Upper lobe of right lung (tissue), 1 donor: Measurements from ENCODE around the gene ATP1B1. TPM values are rescaled to one million over a fixed set of nuclear protein-coding genes. Genes with fewer than 3 reads are reported as not detected.

ENCODE experiments used
- ATAC-seq: fragments of 200-7000 bp; cut with Tn5 transposase; one replicate; pipeline ENCODE4 v1.9.1; 2020; ENCODE audit warnings: mild to moderate bottlenecking, moderate library complexity
- DNase-seq: peaks from one replicate; pipeline ENCODE4 v3.0.0-alpha.2; 2020
- H3K27ac ChIP-seq: fragments of 200-600 bp; one replicate; pipeline ENCODE4 v1.8.0; 2022
- H3K27me3 ChIP-seq: fragments of 200-600 bp; one replicate; pipeline ENCODE4 v1.8.0; 2022; ENCODE audit warnings: mild to moderate bottlenecking
- H3K36me3 ChIP-seq: fragments of 200-600 bp; one replicate; pipeline ENCODE4 v1.8.0; 2022
- H3K4me1 ChIP-seq: fragments of 200-600 bp; one replicate; pipeline ENCODE4 v1.8.0; 2022
- H3K4me3 ChIP-seq: fragments of 200-600 bp; one replicate; pipeline ENCODE4 v1.8.0; 2022; ENCODE audit warnings: mild to moderate bottlenecking
- H3K9me3 ChIP-seq: fragments of 200-600 bp; one replicate; pipeline ENCODE4 v1.8.0; 2022
- CTCF ChIP-seq: fragments of 200-600 bp; IDR thresholded peaks from one replicate; pipeline ENCODE4 v1.8.0; 2022; ENCODE audit warnings: antibody characterized with exemption
- intact Hi-C: fragments of 100-400 bp; cut with DNase I; formaldehyde crosslinking; loops from one replicate; pipeline ENCODE4 v1.11.0; 2022
- total RNA-seq: library from RNA; stranded (reverse); fragmentation: NEBNext Ultra II Directional; extraction: Animal tissue kit (Norgen Biotek cat#: 25700); gene quantifications from one replicate; pipeline ENCODE4 v1.2.1, GENCODE V29; 2021
- donor health status: DM: no; HTN: yes; CAD: no; lungs with severe emphysema.

The ATP1B1 gene
- total RNA-seq, 1 donor from 2014 or later: 192 TPM

GRCh38 chr1:169150641-169151337 lies 44.3 kb downstream of the ATP1B1 start:
- no peak for TF ChIP-seq CTCF
- ATAC-seq (peak; percentile 22), DNase-seq (no peak)
- Histone ChIP-seq H3K4me3 (no peak overlapping the region), H3K4me1 (no peaks in the 10 kb centered on the region), H3K36me3 (no peaks in the 10 kb centered on the region), H3K27ac (no peak overlapping the region), H3K27me3 (no peaks in the 10 kb centered on the region), H3K9me3 (no peaks in the 10 kb centered on the region)
- intact Hi-C loops: no loop called here

GRCh38 chr1:169151338-169151837 lies 44.9 kb downstream of the ATP1B1 start:
- H3K27me3 ChIP-seq: no peaks in the 10 kb centered on the region
- intact Hi-C loops: no loop called here
- TF ChIP-seq CTCF: no peak
- H3K9me3 ChIP-seq: no peaks in the 10 kb centered on the region
- H3K4me3 ChIP-seq: no peak overlapping the region
- no peaks in the 10 kb centered on the region for H3K4me1 ChIP-seq
- no peaks in the 10 kb centered on the region for H3K36me3 ChIP-seq
- no peak overlapping the region for H3K27ac ChIP-seq
- DNase-seq (no peak), ATAC-seq (peak; percentile 25)

GRCh38 chr1:169155675-169156074 lies 49.2 kb downstream of the ATP1B1 start:
- no peaks in the 10 kb centered on the region for H3K9me3 ChIP-seq
- no peak for TF ChIP-seq CTCF
- H3K27me3 ChIP-seq: no peaks in the 10 kb centered on the region
- no peak for ATAC-seq
- H3K4me3 ChIP-seq: no peak overlapping the region
- H3K4me1 ChIP-seq: no peaks in the 10 kb centered on the region
- no peak overlapping the region for H3K27ac ChIP-seq
- intact Hi-C loops: no loop called here
- H3K36me3 ChIP-seq: no peaks in the 10 kb centered on the region
- no peak for DNase-seq

GRCh38 chr1:169156580-169156979 lies 50.1 kb downstream of the ATP1B1 start:
- no peak overlapping the region for H3K27ac ChIP-seq
- intact Hi-C loops: no loop called here
- H3K9me3 ChIP-seq: no peaks in the 10 kb centered on the region
- H3K4me1 ChIP-seq: no peaks in the 10 kb centered on the region
- H3K4me3 ChIP-seq: no peak overlapping the region
- no peaks in the 10 kb centered on the region for H3K27me3 ChIP-seq
- ATAC-seq (no peak), DNase-seq (no peak)
- TF ChIP-seq CTCF: no peak
- no peaks in the 10 kb centered on the region for H3K36me3 ChIP-seq

GRCh38 chr1:169160845-169161495 lies 54.5 kb downstream of the ATP1B1 start:
- H3K36me3 ChIP-seq: no peaks in the 10 kb centered on the region
- no peaks in the 10 kb centered on the region for H3K27me3 ChIP-seq
- ATAC-seq (no peak), DNase-seq (no peak)
- H3K27ac ChIP-seq: no peak overlapping the region
- no peaks in the 10 kb centered on the region for H3K9me3 ChIP-seq
- intact Hi-C loops: no loop called here
- no peak for TF ChIP-seq CTCF
- H3K4me3 ChIP-seq: no peak overlapping the region
- no peaks in the 10 kb centered on the region for H3K4me1 ChIP-seq
